ENCODE data around the gene STOX2.

- TF ChIP-seq FOXP2 (optimal IDR thresholded peaks at IDR 0.05; ENCODE audit: borderline replicate concordance, extremely low read depth, extremely low read length, insufficient read depth) (no peak), POLR2AphosphoS5 (IDR thresholded peaks at IDR 0.05; ENCODE audit: low read depth, low read length) (no peak)
Observed at GRCh38 chr4:183977707-183978106, 72.6 kb downstream of the STOX2 start.
